ENCODE results near the gene IL17RA. TPM values are rescaled to one million over a fixed set of nuclear protein-coding genes. Genes with fewer than 3 reads are reported as not detected.

The IL17RA gene
- total RNA-seq, 1 experiment from 2014 or later: 11.7 TPM

GRCh38 chr22:17097701-17098100 is 12.9 kb downstream of the IL17RA start:
- intact Hi-C loops (cut with micrococcal nuclease; ENCODE audit: unreplicated experiment) (no loop called here), in situ Hi-C loops (cut with HindIII; ENCODE audit: low pct_unique_long_range_greater_than_20kb, low sequenced_read_pairs) (no loop called here)
- Histone ChIP-seq H3K4me3 (ENCODE audit: low read depth in 2 of 2, low read length in 2 of 2) (no peak overlapping the region), H3K9me3 (ENCODE audit: control insufficient read depth, insufficient read depth, low read depth, low read length) (no peaks in the 10 kb centered on the region), H3K36me3 (ENCODE audit: control insufficient read depth, insufficient read depth, low read length) (no peaks in the 10 kb centered on the region), H3K4me1 (ENCODE audit: control insufficient read depth, insufficient read depth, low read length) (no peaks in the 10 kb centered on the region), H3K27ac (ENCODE audit: low read length) (no peak overlapping the region), H3K27me3 (ENCODE audit: control insufficient read depth, insufficient read depth, low read length) (no peaks in the 10 kb centered on the region)
- TF ChIP-seq REST (IDR thresholded peaks at IDR 0.05; ENCODE audit: insufficient read depth in 1 of 2, low read depth in 2 of 2, low read length in 1 of 2) (no peak), POLR2AphosphoS5 (IDR thresholded peaks at IDR 0.05; ENCODE audit: low read depth, low read length) (no peak), TCF7L2 (IDR thresholded peaks at IDR 0.05; ENCODE audit: low read depth, low read length) (no peak), SIN3A (IDR thresholded peaks at IDR 0.05; ENCODE audit: borderline replicate concordance, insufficient read depth, low read depth, low read length) (no peak), CTCF (IDR thresholded peaks at IDR 0.05) (no peak)
- no peak for DNase-seq (ENCODE audit: low read depth, low spot score)
- no peak for ATAC-seq
- ChIA-PET CTCF (no interaction called here), POLR2A (no interaction called here)
- no TSS peak for BruUV-seq (replicated peaks)

GRCh38 chr22:17098379-17098819 is 13.6 kb downstream of the IL17RA start:
- ATAC-seq: no peak
- Histone ChIP-seq H3K4me1 (ENCODE audit: control insufficient read depth, insufficient read depth, low read length) (no peaks in the 10 kb centered on the region), H3K36me3 (ENCODE audit: control insufficient read depth, insufficient read depth, low read length) (no peaks in the 10 kb centered on the region), H3K27me3 (ENCODE audit: control insufficient read depth, insufficient read depth, low read length) (no peaks in the 10 kb centered on the region), H3K4me3 (ENCODE audit: low read depth in 2 of 2, low read length in 2 of 2) (no peak overlapping the region), H3K9me3 (ENCODE audit: control insufficient read depth, insufficient read depth, low read depth, low read length) (no peaks in the 10 kb centered on the region), H3K27ac (ENCODE audit: low read length) (no peak overlapping the region)
- POLR2A ChIA-PET: no interaction called here
- in situ Hi-C loops (cut with HindIII; ENCODE audit: low pct_unique_long_range_greater_than_20kb, low sequenced_read_pairs): no loop called here
- intact Hi-C loops (cut with micrococcal nuclease; ENCODE audit: unreplicated experiment): no loop called here
- TF ChIP-seq CTCF (IDR thresholded peaks at IDR 0.05) (no peak), SIN3A (IDR thresholded peaks at IDR 0.05; ENCODE audit: borderline replicate concordance, insufficient read depth, low read depth, low read length) (no peak), POLR2AphosphoS5 (IDR thresholded peaks at IDR 0.05; ENCODE audit: low read depth, low read length) (no peak), REST (IDR thresholded peaks at IDR 0.05; ENCODE audit: insufficient read depth in 1 of 2, low read depth in 2 of 2, low read length in 1 of 2) (no peak), TCF7L2 (IDR thresholded peaks at IDR 0.05; ENCODE audit: low read depth, low read length) (no peak)
- DNase-seq (ENCODE audit: low read depth, low spot score): no peak
- no TSS peak for BruUV-seq (replicated peaks)
- CTCF ChIA-PET: no interaction called here

All from Panc1 (cell line).